CD14-positive monocyte (primary cell): ENCODE data around the gene SCFD1. TPM values are rescaled to one million over a fixed set of nuclear protein-coding genes. Genes with fewer than 3 reads are reported as not detected.

ENCODE experiments used
- DNase-seq, 3 donors: peaks; one replicate each; pipeline ENCODE4 v3.0.0-alpha.2; 2011 to 2022
- H2AFZ ChIP-seq: 2 replicates; pipeline ENCODE4 v1.6.0; 2012; ENCODE audit warnings: mild to moderate bottlenecking, low read depth, low read length, inconsistent platforms; ENCODE audit not compliant: insufficient read depth, poor library complexity, severe bottlenecking
- H3K27ac ChIP-seq, 2 donors: 1 replicate in 1 of 2; 2 replicates in 1 of 2; pipeline ENCODE4 v1.5.1; 2012 to 2013; ENCODE audit warnings: low read length in 2 of 2, control low read depth in 1 of 2, inconsistent platforms in 1 of 2, low read depth in 1 of 2, mild to moderate bottlenecking in 1 of 2
- H3K27me3 ChIP-seq, 2 donors: one replicate each; pipeline versions ENCODE4 v1.6.0 to v1.6.1; 2011 to 2013; ENCODE audit warnings: low read length in 2 of 2; ENCODE audit not compliant: control insufficient read depth in 2 of 2, insufficient read depth in 2 of 2
- H3K36me3 ChIP-seq, 2 donors: replicated peaks in 1 of 2; 1 replicate in 1 of 2; 2 replicates in 1 of 2; pipeline versions ENCODE4 v1.5.1 to v1.6.1; 2012 to 2013; ENCODE audit warnings: low read length in 2 of 2, control low read depth in 1 of 2, inconsistent platforms in 1 of 2, mild to moderate bottlenecking in 1 of 2; ENCODE audit not compliant: insufficient read depth in 2 of 2, control insufficient read depth in 1 of 2
- H3K4me1 ChIP-seq, 2 donors: 1 replicate in 1 of 2; 2 replicates in 1 of 2; pipeline versions ENCODE4 v1.5.1 to v1.6.1; 2012 to 2013; ENCODE audit warnings: low read length in 2 of 2, control low read depth in 1 of 2, inconsistent platforms in 1 of 2, mild to moderate bottlenecking in 1 of 2, moderate library complexity in 1 of 2; ENCODE audit not compliant: insufficient read depth in 2 of 2, control insufficient read depth in 1 of 2
- H3K4me2 ChIP-seq: replicated peaks from 2 replicates; pipeline ENCODE3; 2012; ENCODE audit warnings: low read length, moderate library complexity, mild to moderate bottlenecking; ENCODE audit not compliant: poor library complexity, severe bottlenecking; ENCODE audit errors: extremely low read depth
- H3K4me3 ChIP-seq, 3 experiments: fragments of 200-600 bp in 1 of 3; sonication (generic) in 1 of 3; replicated peaks in 1 of 3; 1 replicate in 2 of 3; 2 replicates in 1 of 3; pipeline ENCODE4 v1.5.1; 2011 to 2013; ENCODE audit warnings: low read length in 3 of 3, mild to moderate bottlenecking in 3 of 3, control low read depth in 2 of 3, low read depth in 2 of 3, inconsistent platforms in 1 of 3, moderate library complexity in 1 of 3
- H3K79me2 ChIP-seq: 2 replicates; pipeline ENCODE4 v1.6.0; 2012; ENCODE audit warnings: mild to moderate bottlenecking, control low read depth, inconsistent platforms, low read length, moderate library complexity; ENCODE audit not compliant: insufficient read depth
- H3K9ac ChIP-seq: 2 replicates; pipeline ENCODE4 v1.6.0; 2017; ENCODE audit warnings: low read length, mild to moderate bottlenecking; ENCODE audit not compliant: insufficient read depth, poor library complexity, severe bottlenecking
- H3K9me3 ChIP-seq, 2 donors: replicated peaks in 1 of 2; 1 replicate in 1 of 2; 2 replicates in 1 of 2; pipeline versions ENCODE4 v1.5.1 to v1.6.1; 2012 to 2013; ENCODE audit warnings: low read length in 2 of 2, control low read depth in 1 of 2; ENCODE audit not compliant: control insufficient read depth in 1 of 2, insufficient read depth in 1 of 2
- H4K20me1 ChIP-seq: 2 replicates; pipeline ENCODE4 v1.6.0; 2012; ENCODE audit warnings: mild to moderate bottlenecking, low read length, control low read depth, moderate library complexity; ENCODE audit not compliant: insufficient read depth
- H3K27ac Mint-ChIP-seq, 7 donors: one replicate each; pipeline ENCODE4 v1.8.0; 2020; ENCODE audit warnings: mild to moderate bottlenecking in 7 of 7, mixed read lengths in 7 of 7, moderate library complexity in 6 of 7, inconsistent platforms in 2 of 7
- H3K27me3 Mint-ChIP-seq, 3 donors: one replicate each; pipeline ENCODE4 v1.8.0; 2021 to 2022; ENCODE audit warnings: low read depth in 3 of 3, mild to moderate bottlenecking in 3 of 3, mixed read lengths in 3 of 3, moderate library complexity in 3 of 3, inconsistent platforms in 1 of 3
- H3K36me3 Mint-ChIP-seq, 2 donors: one replicate each; pipeline ENCODE4 v1.8.0; 2020; ENCODE audit warnings: mixed read lengths in 2 of 2, inconsistent platforms in 1 of 2, mild to moderate bottlenecking in 1 of 2
- H3K4me1 Mint-ChIP-seq: one replicate; pipeline ENCODE4 v1.8.0; 2020; ENCODE audit warnings: mild to moderate bottlenecking, mixed read lengths
- H3K4me3 Mint-ChIP-seq, 2 donors: one replicate each; pipeline ENCODE4 v1.8.0; 2020; ENCODE audit warnings: mild to moderate bottlenecking in 2 of 2, mixed read lengths in 2 of 2, moderate library complexity in 1 of 2
- H3K9me3 Mint-ChIP-seq, 7 donors: one replicate each; pipeline ENCODE4 v1.8.0; 2020 to 2022; ENCODE audit warnings: mixed read lengths in 7 of 7, mild to moderate bottlenecking in 6 of 7, moderate library complexity in 6 of 7, inconsistent platforms in 2 of 7
- WGBS: methylation state at CpG from one replicate; pipeline ENCODE4 v1.1.5; 2013; ENCODE audit warnings: missing lambda C conversion rate; ENCODE audit not compliant: insufficient coverage; 5-methylcytosine and 5-hydroxymethylcytosine counted together
- intact Hi-C, 2 donors: fragments of 100-400 bp; cut with micrococcal nuclease; formaldehyde crosslinking; loops; one replicate each; pipeline versions ENCODE4 v1.15.0 to v1.15.1; 2023
- polyA plus RNA-seq, 3 donors: library from polyadenylated mRNA; depleted of rRNA in 1 of 3; unstranded in 2 of 3; stranded (reverse) in 1 of 3; fragments of 300-500 nt in 2 of 3; fragments of >200 nt in 1 of 3; fragmentation: Illumina TruSeq in 2 of 3; gene quantifications; 1 replicate in 2 of 3; 2 replicates in 1 of 3; pipeline ENCODE4 v1.2.3, GENCODE V29; 2012 to 2021
- TF ChIP-seq, protein P1 (sequence below): fragments of 200-600 bp; IDR thresholded peaks from one replicate; pipeline ENCODE4 v1.8.0; 2022; ENCODE audit warnings: antibody characterized with exemption, mild to moderate bottlenecking

Gene SCFD1
- polyA plus RNA-seq, 3 donors, result 33.1 to 64.1 (median 44.9) TPM

DNA sequence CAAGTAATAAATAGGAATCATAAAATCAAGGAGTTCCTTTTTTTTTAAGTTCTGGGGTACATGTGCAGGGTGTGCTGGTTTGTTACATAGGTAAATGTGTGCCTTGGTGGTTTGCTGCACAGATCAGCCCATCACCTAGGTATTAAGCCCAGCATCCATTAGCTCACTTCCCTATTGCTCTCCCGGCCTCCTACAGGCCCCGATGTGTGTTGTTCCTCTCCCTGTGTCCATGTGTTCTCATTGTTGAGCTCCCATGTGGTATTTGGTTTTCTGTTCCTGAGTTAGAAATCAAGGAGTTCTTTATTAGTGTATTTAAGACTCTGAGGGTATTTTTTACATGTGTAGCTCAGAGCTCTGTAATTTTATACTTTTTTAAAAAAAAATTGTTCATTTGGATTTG, 86.0 kb downstream of the SCFD1 start:
- Histone ChIP-seq H4K20me1 (no peaks in the 10 kb centered on the region), H3K9ac (no peak overlapping the region), H3K4me3 (no peak overlapping the region), H3K27me3 (no peaks in the 10 kb centered on the region), H3K79me2 (no peaks in the 10 kb centered on the region), H2AFZ (no peak overlapping the region), H3K36me3 (peaks cover 43 to 87% of the 10 kb centered on the region in 2 donors), H3K4me1 (no peaks in the 10 kb centered on the region), H3K27ac (no peak overlapping the region), H3K4me2 (no peak overlapping the region), H3K9me3 (no peaks in the 10 kb centered on the region)
- TF ChIP-seq, protein P1, sequence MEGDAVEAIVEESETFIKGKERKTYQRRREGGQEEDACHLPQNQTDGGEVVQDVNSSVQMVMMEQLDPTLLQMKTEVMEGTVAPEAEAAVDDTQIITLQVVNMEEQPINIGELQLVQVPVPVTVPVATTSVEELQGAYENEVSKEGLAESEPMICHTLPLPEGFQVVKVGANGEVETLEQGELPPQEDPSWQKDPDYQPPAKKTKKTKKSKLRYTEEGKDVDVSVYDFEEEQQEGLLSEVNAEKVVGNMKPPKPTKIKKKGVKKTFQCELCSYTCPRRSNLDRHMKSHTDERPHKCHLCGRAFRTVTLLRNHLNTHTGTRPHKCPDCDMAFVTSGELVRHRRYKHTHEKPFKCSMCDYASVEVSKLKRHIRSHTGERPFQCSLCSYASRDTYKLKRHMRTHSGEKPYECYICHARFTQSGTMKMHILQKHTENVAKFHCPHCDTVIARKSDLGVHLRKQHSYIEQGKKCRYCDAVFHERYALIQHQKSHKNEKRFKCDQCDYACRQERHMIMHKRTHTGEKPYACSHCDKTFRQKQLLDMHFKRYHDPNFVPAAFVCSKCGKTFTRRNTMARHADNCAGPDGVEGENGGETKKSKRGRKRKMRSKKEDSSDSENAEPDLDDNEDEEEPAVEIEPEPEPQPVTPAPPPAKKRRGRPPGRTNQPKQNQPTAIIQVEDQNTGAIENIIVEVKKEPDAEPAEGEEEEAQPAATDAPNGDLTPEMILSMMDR, result no peak
- Mint-ChIP-seq H3K27ac (peak overlapping the region in 1 of 7 donors; percentile 73), H3K4me1 (no peaks in the 10 kb centered on the region), H3K9me3 (no peaks in the 10 kb centered on the region), H3K36me3 (peaks cover 43 to 59% of the 10 kb centered on the region in 2 donors), H3K27me3 (no peaks in the 10 kb centered on the region), H3K4me3 (no peak overlapping the region)
- no peak for DNase-seq
- no CpG with 5 or more reads among the region's 2 CpGs for WGBS
- intact Hi-C loops, result no loop called here

DNA sequence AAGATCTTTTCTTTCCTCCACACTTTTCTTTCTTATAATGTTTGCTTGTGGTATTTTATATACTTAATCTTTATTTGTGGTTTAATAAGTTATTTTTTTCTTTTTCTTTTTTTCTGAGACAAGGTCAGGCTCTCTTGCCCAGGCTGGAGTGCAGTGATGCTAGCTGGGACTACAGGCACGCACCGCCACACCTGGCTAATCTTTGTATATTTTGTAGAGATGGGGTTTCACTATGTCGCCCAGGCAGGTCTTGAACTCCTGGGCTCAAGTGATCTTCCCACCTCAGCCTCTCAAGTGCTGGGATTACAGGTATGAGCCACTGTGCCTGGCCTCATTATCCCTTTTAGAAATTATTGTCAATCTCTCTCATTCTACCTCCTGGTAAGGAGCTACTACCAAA, 87.1 kb downstream of the SCFD1 start:
- no CpG with 5 or more reads among the region's 3 CpGs for WGBS
- Histone ChIP-seq H3K4me1 (no peaks in the 10 kb centered on the region), H2AFZ (no peak overlapping the region), H3K27ac (no peak overlapping the region), H3K36me3 (peaks cover 43 to 91% of the 10 kb centered on the region in 2 donors), H3K4me2 (no peak overlapping the region), H3K4me3 (no peak overlapping the region), H4K20me1 (no peaks in the 10 kb centered on the region), H3K27me3 (no peaks in the 10 kb centered on the region), H3K79me2 (no peaks in the 10 kb centered on the region), H3K9ac (no peak overlapping the region), H3K9me3 (no peaks in the 10 kb centered on the region)
- DNase-seq, result no peak
- Mint-ChIP-seq H3K4me1 (no peaks in the 10 kb centered on the region), H3K9me3 (no peaks in the 10 kb centered on the region), H3K27ac (no peak overlapping the region), H3K4me3 (no peak overlapping the region), H3K27me3 (no peaks in the 10 kb centered on the region), H3K36me3 (peaks cover 45 to 59% of the 10 kb centered on the region in 2 donors)
- intact Hi-C loops, result no loop called here
- TF ChIP-seq, protein P1, result no peak
